IPS-18c (cell line): ENCODE data around the gene PSMA8.
"Not testable (repeated sequence)": the region's sequence is repeated elsewhere in the genome, so short reads cannot be mapped to it uniquely, and the experiment has no call there.

Experiments used
- H3K4me3 ChIP-seq: 2 replicates; pipeline ENCODE4 v1.7.0; 2013; ENCODE audit warnings: low read depth, mild to moderate bottlenecking, low read length, moderate library complexity; ENCODE audit not compliant: insufficient read depth
- H3K9me3 ChIP-seq: one replicate; pipeline ENCODE4 v1.6.1; 2013; ENCODE audit warnings: mild to moderate bottlenecking, low read length, moderate library complexity; ENCODE audit not compliant: control insufficient read depth, insufficient read depth

PSMA8 gene

DNA sequence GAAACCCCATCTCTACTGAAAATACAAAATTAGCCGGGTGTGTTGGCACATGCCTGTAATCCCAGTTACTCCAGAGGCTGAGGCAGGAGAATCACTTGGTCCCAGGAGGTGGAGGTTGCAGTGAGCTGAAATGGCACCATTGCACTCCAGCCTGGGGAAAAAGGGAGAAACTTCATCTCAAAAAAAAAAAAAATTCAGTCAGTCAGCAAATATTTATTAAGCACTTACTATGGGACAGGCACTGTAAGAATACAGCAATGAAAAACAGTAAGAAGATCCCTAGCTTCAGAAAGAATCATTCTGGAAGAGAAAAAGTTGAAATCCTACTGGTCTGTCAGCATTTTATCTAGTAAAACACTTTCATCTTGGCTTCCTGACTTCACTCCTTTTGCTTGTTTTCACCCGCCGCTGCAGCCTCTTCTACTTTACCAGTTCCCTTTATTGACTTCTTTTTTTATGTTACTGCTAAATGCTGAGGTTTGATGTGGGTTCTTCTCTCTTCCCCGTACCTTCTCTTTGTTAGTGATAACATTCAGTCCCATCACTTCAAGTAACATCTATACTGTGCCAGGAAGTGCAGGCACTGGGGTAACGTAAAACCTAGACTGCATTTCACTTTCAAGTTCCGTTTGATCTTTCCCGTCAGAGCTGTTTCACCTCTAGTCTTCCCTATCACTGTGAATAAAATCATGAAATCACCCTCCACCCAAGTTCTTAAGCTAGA, 81.7 kb downstream of the PSMA8 start:
- Histone ChIP-seq H3K9me3 (no peaks in the 10 kb centered on the region), H3K4me3 (no peak overlapping the region)

DNA sequence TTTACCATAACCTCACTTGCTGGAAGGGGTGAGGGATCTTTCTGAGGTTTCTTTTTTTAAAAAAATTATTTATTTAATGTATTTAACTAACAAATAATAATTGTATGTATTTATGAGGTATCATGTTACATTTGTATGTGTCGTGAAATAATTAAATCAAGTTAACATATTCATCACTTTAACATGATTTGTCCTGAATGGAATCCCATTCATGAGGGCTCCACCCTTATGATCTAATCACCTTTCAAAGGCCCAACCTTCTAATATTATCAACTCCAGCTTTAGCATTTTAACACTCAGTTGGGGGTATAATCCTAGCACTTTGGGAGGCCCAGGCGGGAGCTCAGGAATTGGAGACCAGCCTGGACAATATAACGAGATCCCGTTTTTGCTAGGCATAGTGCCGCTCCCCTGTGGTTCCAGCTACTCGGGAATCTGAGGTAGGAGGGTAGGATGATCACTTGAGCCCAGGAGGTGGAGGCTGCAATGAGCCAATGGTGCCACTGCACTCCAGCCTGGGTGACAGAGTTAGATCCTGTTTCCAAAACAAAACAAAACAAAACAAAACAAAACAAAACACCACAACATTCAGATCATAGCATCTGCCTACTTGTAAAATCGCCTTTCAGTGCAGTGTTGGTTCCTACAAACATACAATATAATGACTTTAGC, 91.5 kb downstream of the PSMA8 start:
- Histone ChIP-seq H3K9me3 (no peaks in the 10 kb centered on the region), H3K4me3 (no peak overlapping the region)

DNA sequence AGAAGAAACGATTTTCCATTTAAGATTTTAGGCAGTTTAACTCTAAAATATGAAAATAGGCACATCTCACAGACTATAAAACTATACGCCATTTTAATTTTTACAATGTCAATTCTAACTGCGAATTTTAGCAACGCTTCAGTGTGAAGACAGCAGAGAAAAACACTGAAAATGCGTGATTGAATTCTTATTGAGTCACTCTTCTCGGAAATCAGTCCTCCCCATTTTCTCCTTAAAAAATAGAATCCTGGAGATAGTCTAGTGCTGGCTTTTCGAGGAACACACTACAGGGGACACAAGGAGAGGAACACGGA, 92.2 kb downstream of the PSMA8 start:
- no peaks in the 10 kb centered on the region for H3K9me3 ChIP-seq
- H3K4me3 ChIP-seq = peak overlapping the region; percentile 73; the same call in 1 of the 2 replicates

DNA sequence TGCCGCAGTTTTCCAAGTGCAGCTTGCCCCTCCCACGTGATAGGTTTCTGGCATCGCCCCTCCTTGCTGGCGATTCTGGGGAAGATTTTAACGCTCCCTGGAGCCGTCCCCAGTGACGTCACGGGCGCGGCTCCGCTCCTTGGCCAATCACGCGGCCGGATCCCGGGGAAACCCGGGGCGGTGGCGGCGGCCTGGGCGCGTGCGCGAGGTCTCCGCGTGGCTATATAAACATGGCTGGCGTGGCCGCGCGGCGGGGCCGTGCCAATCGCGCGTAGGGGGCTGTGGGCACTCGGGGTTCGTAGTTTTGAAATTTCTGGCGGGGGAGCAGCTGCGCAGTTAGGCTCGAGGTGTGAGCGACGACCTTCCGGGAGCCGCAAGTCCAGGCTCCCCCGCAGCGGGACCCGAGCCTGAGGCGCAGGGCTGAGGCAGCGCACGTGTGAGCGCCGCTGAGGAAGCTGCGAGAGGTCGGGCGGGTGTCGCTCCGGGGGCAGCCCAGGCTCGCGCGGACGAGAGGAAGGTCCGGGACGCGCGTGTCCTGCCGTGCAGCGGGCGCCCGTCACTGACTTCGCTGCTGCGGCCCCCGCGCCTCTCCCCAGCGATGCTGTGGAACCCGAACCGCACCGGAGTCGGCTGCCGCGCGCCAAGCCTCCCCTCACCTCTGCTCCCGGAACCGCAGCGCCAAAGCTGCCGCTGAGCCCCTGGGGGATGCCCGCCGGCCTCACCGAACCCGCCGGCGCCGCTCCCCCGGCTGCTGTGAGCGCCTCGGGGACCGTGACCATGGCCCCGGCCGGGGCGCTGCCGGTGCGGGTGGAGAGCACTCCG, 92.8 kb downstream of the PSMA8 start, which contains the start of gene TAF4B:
Gene TAF4B (plus strand): TSS at position 217 of the 822 bp plus-strand sequence. CDS start 489 bp downstream, at position 706.
- no peaks in the 10 kb centered on the region for H3K9me3 ChIP-seq
- H3K4me3 ChIP-seq = peak within 1 kb of the TSS; percentile 73

DNA sequence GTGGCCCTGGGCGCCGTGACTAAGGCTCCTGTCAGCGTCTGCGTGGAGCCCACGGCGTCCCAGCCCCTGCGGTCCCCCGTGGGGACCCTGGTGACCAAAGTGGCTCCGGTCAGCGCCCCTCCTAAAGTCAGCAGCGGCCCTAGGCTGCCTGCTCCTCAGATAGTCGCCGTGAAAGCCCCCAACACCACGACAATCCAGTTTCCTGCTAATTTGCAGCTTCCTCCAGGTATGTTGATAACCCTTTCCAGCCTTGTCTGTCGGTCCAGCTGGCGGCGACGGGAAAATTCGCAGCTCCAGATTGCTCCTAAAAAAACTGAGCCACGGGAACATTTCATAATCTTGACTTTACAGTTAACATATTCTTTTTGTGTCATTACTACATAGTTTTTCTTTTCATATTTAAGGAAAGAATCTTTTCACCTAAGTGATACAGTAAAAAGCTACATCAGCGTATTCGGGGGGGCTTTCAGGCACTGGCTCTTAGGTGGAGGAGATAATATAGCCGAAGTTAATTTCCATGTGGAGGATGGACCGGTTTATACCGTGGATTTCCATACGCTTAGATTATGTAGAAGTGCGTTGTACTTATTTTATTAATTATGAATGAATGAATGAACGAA, 93.5 kb downstream of the PSMA8 start:
- H3K4me3 ChIP-seq = peak overlapping the region; percentile 73
- H3K9me3 ChIP-seq = peaks cover 4% of the 10 kb centered on the region

DNA sequence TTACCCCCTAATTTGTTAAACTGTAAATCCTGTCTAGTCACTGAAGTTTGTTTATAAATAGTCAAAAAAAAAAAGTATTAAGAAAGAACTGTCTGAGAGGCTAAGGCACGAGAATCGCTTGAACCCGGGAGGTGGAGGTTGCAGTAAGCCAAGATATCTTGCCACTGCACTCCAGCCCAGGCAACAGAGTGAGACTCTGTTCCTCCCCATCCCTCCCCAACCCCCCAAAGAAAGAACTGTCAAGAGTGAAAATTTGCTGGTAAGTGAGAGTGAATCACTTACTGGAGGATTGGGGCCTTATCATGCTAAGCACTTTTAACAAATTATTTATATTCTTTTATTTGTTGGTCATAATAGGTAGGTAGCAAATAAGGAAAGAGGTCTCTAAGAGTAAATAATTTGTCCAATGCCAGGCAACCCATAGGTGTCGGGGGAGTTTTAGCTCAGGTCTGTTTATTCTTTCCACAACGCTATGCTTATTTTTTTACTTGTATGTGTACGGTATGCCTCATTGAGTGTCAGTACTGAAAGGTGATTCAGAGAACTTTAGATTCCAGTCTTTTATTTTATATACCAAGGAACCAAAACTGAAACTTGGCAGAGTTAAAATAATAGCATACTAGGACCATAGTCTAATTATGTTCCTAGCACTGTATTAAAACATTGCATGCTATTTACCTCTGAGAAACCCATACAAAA, 95.0 kb downstream of the PSMA8 start:
- H3K4me3 ChIP-seq = no peak overlapping the region

DNA sequence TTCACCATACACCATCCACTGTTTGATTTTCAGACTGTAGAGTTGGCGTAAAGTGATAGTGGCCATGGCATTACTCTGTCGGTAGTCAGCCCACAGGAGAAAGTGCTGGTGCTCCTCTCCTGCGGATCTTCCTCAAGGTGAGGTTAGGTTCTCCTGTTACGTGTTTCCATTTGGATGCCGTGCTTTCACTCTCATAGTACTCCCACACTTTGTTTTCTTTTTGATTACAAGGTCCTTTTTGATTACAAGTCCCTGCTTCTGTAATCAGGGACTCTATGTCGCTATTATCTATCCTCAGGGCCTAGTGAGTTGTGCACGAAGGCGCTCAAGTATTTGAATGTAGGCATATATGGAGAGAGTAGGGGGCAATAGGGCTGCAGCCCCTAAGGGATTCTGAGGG, 96.8 kb downstream of the PSMA8 start:
- Histone ChIP-seq H3K4me3 (no peak overlapping the region), H3K9me3 (peaks cover 4% of the 10 kb centered on the region)

More for the DNA sequence above, 95.0 kb downstream of the PSMA8 start:
- peaks cover 4% of the 10 kb centered on the region for H3K9me3 ChIP-seq

DNA sequence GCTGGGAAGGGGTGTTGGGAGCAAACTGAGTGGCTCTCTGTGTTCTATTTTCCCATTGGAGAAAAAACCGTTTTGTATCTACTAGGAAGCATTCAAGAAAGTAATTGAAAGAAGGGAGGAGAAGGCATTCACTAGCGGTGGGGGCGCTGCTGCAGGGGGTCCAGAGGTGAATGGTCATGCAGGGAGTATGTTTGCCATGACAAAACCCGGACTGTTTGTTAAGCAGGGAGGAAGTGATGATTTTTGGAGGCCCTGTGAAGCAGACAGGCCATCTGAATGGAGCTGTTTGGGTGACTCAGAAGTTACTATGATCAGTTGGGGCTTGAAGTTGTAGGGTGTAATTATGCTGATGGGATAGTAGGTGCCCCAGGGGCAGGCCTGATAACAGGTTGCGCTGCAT, 99.5 kb downstream of the PSMA8 start:
- no peak overlapping the region for H3K4me3 ChIP-seq
- H3K9me3 ChIP-seq = peaks cover 4% of the 10 kb centered on the region

DNA sequence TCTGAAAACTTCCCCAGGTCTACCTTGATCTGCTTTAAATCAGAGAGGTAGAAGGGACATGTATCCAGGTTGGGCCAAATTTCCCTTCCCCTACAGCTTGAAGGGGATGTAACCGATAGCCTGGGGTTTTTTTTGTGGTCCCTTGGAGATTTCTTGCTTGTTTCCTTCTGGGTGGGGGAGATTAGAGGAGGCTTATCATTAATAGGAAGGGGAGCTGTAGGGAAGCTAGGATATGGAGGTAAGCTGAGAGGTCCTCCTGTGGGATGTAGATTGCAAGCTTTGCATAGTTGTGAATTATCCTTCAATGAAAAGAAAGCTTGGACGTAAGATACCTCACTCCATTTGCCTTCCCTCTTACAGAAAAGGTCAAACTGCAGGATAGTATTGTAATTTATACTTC, 103.7 kb downstream of the PSMA8 start:
- not testable (repeated sequence) for H3K4me3 ChIP-seq

DNA sequence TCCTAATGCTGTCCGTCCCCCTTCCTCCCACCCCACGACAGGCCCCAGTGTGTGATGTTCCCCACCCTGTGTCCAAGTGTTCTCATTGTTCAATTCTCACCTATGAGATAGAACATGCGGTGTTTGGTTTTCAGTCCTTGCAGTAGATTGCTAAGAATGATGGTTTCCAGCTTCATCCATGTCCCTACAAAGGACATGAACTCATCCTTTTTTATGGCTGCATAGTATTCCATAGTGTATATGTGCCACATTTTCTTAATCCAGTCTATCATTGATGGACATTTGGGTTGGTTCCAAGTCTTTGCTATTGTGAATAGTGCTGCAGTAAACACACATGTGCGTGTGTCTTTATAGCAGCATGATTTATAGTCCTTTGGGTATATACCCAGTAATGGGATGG, 105.0 kb downstream of the PSMA8 start:
- not testable (repeated sequence) for H3K4me3 ChIP-seq, H3K9me3 ChIP-seq

More for the DNA sequence above, 103.7 kb downstream of the PSMA8 start:
- H3K9me3 ChIP-seq = not testable (repeated sequence)

DNA sequence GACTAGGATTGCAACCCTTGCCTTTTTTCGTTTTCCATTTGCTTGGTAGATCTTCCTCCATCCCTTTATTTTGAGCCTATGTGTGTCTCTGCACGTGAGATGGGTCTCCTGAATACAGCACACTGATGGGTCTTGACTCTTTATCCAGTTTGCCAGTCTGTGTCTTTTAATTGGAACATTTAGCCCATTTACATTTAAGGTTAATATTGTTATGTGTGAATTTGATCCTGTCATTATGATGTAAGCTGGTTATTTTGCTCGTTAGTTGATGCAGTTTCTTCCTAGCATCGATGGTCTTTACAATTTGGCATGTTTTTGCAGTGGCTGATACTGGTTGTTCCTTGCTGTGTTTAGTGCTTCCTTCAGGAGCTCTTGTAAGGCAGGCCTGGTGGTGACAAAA, 108.7 kb downstream of the PSMA8 start:
- not testable (repeated sequence) for H3K9me3 ChIP-seq, H3K4me3 ChIP-seq
